Stimulated activated CD8-positive, alpha-beta memory T cell treated with anti-CD3 and anti-CD28 coated beads, Interleukin-4, amount 100 ng/mL, for 48 hours (primary cell): ENCODE measurements around the gene GRB10.

ENCODE experiments used
- DNase-seq: peaks from one replicate; pipeline ENCODE4 v3.0.0-alpha.2; 2020

Gene GRB10

GRCh38 chr7:50717181-50717580 is 65.5 kb downstream of the GRB10 start:
- no peak for DNase-seq

GRCh38 chr7:50714857-50715256 is 67.8 kb downstream of the GRB10 start:
- no peak for DNase-seq

GRCh38 chr7:50713123-50713965 is 69.4 kb downstream of the GRB10 start:
- DNase-seq: no peak

DNA sequence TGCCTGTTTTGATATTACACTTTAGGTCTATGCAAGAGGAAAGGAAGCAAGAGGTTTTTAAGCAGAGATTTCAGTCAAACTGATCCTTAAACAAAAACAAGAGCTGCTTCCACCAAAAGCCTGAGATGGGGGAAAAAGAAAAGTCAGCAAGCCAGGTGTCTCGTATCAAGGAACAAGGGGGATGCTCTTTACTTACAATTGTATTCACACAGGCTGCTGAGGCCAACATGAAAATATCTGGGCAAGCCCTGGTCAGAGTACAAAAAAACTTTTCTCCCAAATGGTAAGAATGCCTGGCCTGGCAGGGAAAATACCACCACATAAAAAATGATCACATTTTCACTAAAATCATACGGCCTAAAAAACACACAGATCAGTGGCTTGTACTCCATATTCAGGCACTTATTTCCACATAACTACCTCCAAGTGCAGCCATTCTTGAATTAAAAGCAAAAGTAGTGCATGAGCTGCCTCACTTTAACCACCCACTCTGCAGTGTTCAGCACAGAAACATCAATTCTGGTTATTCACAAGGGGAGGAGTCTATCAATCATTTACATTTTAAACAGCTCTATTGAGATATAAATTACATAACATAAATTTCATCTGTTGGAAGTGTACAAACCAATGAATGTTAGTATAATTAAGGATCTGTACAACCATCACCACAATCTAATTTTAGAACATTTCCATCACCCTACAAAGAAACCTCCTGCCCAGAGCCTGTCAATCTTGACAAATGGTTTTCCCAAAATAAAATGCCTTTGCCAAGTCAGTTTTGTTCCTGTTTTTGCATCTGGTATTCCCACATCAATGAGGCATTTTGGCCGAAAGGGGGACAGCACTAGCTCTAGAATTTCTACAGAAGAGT is 70.2 kb downstream of the GRB10 start:
- no peak for DNase-seq

GRCh38 chr7:50711271-50712175 is 71.2 kb downstream of the GRB10 start:
- DNase-seq: no peak

- DNase-seq: no peak
Measured at GRCh38 chr7:50710441-50711154, 72.1 kb downstream of the GRB10 start.

DNA sequence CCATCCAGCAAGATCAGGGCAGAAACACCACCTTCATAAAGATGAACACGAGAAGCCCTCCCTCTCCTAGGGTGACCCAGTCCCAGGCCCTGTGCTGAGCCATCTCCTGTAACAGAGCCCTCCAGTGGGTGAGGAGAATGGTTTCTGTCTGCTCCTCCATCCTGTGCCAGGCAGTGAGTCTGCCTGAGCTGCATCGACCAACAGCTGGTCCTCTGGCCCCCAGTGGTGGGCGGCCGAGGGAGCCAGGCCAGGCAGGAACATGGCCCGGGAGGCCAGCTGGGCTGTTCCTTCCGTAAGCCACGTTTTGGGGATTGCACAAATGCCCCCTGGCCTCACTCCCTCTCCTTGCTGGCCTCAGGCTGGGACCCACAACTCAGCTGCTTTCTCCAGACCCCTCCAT is 73.5 kb downstream of the GRB10 start:
- DNase-seq: no peak

DNA sequence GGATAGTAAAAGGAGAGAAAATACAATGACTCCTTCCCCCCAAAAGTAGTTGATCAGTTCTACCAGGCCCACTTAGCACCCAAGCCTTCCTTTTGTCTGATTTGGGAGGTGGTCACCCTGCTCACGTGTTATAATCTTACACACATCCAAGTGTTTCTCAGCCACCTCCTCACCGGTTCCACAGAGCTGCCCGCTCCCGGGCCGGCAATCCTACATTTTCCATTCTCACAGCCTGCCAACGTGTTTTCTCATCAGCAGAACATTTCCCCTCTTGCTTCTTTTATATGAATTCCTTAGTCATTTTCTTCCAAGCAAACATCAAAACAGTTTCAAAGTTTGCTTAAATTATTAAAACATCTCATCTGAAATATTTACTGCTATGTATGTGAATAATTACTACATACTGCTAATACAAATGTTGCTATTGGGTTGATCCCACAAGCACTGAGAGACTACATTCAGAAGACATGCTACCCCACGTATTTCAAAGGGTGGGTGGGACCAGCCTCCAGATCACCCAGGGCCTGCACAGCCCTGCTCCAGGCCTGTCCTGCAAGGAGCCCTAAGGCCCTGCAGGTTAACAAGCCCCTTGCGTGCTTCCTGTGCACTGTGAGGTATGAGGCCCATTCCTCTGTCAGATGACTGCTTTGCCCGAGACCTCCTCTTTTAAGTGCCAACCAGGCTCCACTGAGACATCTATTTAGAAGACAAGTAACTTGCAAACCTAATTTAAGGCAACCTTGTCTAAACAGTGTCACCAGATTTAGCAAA is 75.3 kb downstream of the GRB10 start:
- no peak for DNase-seq

GRCh38 chr7:50706469-50706937 is 76.2 kb downstream of the GRB10 start:
- DNase-seq: no peak

- DNase-seq: no peak
Measured at GRCh38 chr7:50704844-50705243, 77.9 kb downstream of the GRB10 start.

DNA sequence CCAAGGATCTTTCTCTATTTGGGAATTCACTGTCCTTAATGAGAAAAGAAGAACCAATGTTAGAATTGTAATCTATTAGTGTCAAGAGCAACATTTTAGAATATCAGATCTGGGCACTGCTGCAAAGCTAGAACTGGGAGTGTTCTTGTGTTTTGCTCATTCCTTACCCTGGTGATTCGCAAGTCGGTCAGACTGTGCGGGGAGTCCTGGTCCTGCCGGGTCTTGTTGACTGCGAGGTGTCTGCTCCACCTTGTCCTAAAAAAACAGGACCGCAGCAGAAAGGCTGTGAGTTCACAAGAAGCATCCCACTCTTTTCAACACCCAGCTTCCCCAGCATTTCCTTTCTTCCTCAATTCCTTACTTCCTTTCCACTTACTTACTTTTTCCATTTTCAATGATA is 79.0 kb downstream of the GRB10 start:
- DNase-seq: no peak

DNA sequence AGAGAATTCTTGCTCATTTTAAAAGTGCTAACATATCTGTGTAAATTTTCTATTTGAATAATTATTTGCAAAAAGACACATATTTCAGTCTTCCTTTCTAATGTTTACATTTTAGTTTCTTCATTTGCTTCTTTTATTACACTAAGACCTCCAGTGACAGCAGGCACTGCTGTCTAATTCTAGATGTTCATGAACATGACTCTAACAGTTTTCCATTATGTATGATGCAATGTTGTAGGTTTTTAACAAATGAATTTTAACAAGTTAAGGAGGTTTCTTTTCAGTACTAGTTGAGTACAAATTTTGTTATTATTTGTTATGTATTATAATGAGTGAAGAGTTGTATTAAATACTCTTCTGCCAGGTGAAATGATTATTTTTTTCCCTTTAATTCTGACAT is 83.6 kb downstream of the GRB10 start:
- no peak for DNase-seq

GRCh38 chr7:50697748-50698147 is 84.9 kb downstream of the GRB10 start:
- DNase-seq: no peak

- DNase-seq: no peak
Measured at GRCh38 chr7:50696810-50697582, 85.7 kb downstream of the GRB10 start.

DNA sequence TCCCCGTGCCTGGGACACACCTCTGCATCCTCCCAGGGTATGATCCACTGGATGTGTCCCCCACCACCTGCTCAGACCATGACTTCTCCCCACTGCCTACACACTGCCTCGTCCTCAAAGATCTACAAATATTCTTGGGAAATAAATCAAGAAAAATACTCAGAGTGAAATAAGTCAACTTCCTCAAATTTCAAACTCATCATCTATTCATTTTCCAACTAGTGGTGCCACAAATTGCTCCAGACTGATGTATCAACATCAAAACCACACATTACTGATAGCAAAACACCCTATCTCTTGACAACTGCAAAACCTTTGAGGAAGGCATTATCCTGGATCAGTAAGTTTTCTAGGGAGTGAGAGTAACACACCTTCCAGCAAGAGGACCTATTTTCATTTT is 87.7 kb downstream of the GRB10 start:
- no peak for DNase-seq

GRCh38 chr7:50693455-50694130 is 89.1 kb downstream of the GRB10 start:
- DNase-seq: no peak

DNA sequence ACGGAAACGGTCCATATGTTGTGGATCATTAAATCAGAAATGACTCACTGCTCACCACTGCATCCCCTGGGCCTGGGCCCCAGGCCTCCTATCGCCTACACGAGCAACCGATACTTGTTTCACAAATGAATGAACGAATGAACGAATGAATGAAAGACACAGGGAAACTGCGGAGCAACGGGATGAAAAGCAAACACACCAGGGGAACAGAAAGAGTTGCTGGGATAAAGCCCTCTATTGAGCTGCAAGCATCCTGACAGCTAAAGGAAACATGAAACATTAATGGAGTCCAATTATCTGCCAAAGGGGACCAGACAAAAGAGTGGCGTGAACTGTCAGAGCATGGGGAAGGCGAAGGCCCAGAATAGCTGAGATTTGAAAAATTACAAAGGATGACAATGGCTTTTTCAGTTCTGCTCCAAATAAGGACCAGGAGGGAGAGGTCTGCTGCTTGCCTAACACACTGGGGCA is 92.1 kb downstream of the GRB10 start:
- DNase-seq: no peak

DNA sequence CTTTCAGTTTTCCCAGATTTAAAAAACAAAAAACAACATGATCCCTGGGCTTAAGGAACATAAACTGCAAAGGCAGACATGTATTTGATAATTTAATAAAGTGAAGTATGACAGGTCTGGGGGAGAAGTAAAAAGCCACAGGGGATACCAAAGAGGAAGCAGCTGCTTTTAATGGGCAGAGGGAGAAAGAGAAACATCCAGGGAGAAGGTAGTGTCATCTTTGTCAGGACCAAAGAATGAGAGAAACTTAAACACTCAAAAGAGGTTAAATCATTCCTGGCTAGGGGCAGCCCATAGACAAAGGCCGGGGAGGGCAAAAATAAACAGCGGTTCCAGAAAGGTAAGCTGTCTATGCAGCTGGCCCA is 94.5 kb downstream of the GRB10 start:
- DNase-seq: no peak

DNA sequence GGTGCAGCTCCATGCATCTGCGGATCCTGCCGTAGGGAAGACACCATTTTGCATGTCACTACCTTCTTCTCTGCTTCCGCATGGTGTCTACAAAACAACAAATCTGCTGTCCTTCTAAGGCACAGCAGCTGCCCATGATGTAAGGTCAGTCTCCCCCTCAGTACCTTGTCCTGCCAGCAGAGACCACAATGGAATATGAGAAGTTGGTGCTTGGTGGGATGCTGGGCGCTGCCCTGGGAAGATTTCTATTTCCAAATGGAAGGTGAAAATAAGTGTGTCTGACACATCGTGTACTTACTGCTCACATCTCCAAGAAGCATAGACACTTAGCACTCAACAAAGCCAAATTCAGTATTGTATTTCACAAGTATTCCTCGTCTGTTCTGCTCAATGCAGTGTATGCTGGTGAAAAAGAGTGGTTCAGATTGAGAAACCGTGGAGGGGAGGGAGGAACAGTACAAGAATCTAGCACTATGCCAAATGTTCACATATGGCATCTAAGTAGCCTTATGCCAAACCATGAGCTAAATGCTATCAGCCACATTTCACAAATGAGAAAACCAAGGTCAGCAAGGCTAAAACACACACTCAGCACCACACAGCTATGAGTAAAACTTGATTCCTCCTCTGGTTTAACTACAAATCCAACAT is 95.0 kb downstream of the GRB10 start:
- no peak for DNase-seq
